IPS-20b (cell line): ENCODE data around the gene LIPN.
"Not testable (repeated sequence)": the region's sequence is repeated elsewhere in the genome, so short reads cannot be mapped to it uniquely, and the experiment has no call there.

Experiments used
- H3K27ac ChIP-seq: one replicate; pipeline ENCODE4 v1.5.1; 2013; ENCODE audit warnings: low read length
- H3K27me3 ChIP-seq: 2 replicates; pipeline ENCODE4 v1.6.1; 2013; ENCODE audit warnings: mild to moderate bottlenecking, low read length, inconsistent platforms; ENCODE audit not compliant: insufficient read depth
- H3K36me3 ChIP-seq: 2 replicates; pipeline ENCODE4 v1.6.1; 2013; ENCODE audit warnings: low read depth, mild to moderate bottlenecking, inconsistent platforms, low read length, moderate library complexity; ENCODE audit not compliant: insufficient read depth
- H3K4me1 ChIP-seq: 2 replicates; pipeline ENCODE4 v1.6.1; 2013; ENCODE audit warnings: mild to moderate bottlenecking, control low read depth, inconsistent platforms, low read length, moderate library complexity; ENCODE audit not compliant: insufficient read depth
- H3K4me3 ChIP-seq: 2 replicates; pipeline ENCODE4 v1.5.1; 2013; ENCODE audit warnings: mild to moderate bottlenecking, low read length, inconsistent platforms
- H3K9ac ChIP-seq: 2 replicates; pipeline ENCODE4 v1.6.1; 2013; ENCODE audit warnings: low read depth, mild to moderate bottlenecking, inconsistent platforms, low read length, moderate library complexity
- H3K9me3 ChIP-seq: 2 replicates; pipeline ENCODE4 v1.6.1; 2013; ENCODE audit warnings: mild to moderate bottlenecking, low read depth, low read length, inconsistent platforms; ENCODE audit not compliant: insufficient read depth

Gene LIPN, protein sequence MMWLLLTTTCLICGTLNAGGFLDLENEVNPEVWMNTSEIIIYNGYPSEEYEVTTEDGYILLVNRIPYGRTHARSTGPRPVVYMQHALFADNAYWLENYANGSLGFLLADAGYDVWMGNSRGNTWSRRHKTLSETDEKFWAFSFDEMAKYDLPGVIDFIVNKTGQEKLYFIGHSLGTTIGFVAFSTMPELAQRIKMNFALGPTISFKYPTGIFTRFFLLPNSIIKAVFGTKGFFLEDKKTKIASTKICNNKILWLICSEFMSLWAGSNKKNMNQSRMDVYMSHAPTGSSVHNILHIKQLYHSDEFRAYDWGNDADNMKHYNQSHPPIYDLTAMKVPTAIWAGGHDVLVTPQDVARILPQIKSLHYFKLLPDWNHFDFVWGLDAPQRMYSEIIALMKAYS

DNA sequence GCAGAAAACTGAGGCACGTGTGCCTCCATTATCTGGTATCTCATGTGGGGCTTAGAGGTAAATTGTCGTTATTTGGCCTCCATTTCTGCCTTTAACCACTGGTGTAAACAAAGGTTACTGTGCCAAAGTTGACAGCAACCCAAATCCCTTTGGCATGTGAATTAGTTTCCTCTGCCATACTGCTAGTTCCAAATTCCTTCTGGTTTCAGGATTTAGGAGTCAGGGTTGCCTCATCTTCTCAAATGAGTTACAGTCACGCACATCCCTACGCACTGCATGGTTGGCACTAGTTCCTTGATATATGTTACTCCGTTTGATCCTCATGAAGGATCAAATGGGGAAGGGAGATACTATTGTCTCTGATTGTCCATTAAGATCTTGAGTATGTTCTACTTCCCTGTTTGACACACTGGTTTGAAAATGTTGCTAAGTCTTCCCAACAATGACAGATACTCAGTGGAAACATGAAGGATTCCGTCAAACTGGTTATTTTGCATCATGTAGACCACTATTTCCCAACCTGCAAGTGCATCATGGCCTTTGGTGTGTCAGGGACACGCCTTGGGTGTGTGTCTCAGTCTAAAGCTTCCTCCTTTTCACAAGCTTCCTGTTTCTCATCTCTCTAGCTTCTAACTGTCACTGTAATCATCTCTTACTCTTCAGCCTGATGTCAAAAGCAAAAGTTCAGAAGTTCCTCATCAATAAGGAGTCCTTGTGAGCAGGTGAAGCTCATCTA, at the start of gene LIPN:
Gene LIPN (plus strand): TSS at position 655 of the 736 bp plus-strand sequence. CDS start 1,386 bp downstream, outside the sequence.
- H3K9ac ChIP-seq, result no peak within 1 kb of the TSS
- H3K4me1 ChIP-seq, result peaks cover 6% of the 10 kb centered on the region; the same call in 1 of the 2 replicates
- no peaks in the 10 kb centered on the region for H3K36me3 ChIP-seq
- no peaks in the 10 kb centered on the region for H3K9me3 ChIP-seq
- no peak within 1 kb of the TSS for H3K27ac ChIP-seq
- no peak within 1 kb of the TSS for H3K4me3 ChIP-seq
- no peaks in the 10 kb centered on the region for H3K27me3 ChIP-seq

DNA sequence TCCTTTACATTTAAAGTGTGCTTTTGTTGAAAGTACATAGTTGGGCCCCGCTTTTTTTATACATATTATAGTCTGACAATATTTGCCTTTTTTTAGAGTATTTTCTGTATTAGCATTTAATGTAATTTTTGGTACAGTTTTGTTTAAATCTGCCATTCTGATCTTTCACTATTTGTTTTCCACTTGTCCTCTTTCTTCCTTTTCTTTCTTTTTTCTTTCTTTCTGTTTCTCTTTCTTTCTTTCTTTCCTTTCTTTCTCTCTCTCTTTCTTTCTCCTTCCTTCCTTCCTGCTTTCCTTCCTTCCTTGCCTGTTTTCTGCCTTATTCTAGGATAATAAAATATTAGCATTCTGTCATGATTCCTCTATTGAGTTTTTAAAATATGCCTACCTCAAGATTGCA, 44.3 kb upstream of the LIPN start:
- H3K27me3 ChIP-seq, result peaks cover 8% of the 10 kb centered on the region; the same call in 1 of the 2 replicates
- H3K9me3 ChIP-seq, result no peaks in the 10 kb centered on the region
- no peak overlapping the region for H3K9ac ChIP-seq
- no peak overlapping the region for H3K4me3 ChIP-seq
- no peaks in the 10 kb centered on the region for H3K4me1 ChIP-seq
- H3K36me3 ChIP-seq, result no peaks in the 10 kb centered on the region
- no peak overlapping the region for H3K27ac ChIP-seq

- Histone ChIP-seq H3K36me3 (no peaks in the 10 kb centered on the region), H3K27ac (no peak overlapping the region), H3K4me3 (no peak overlapping the region), H3K9me3 (no peaks in the 10 kb centered on the region), H3K4me1 (no peaks in the 10 kb centered on the region), H3K27me3 (peaks cover 20% of the 10 kb centered on the region; the same call in 1 of the 2 replicates), H3K9ac (no peak overlapping the region)
These were observed 38.4 kb upstream of the LIPN start for GRCh38 chr10:88721392-88721791.

GRCh38 chr10:88725798-88726197, 34.0 kb upstream of the LIPN start:
- Histone ChIP-seq H3K27me3 (peaks cover 29% of the 10 kb centered on the region; the same call in 1 of the 2 replicates), H3K9ac (no peak overlapping the region), H3K9me3 (no peaks in the 10 kb centered on the region), H3K4me3 (no peak overlapping the region), H3K27ac (no peak overlapping the region), H3K36me3 (no peaks in the 10 kb centered on the region), H3K4me1 (no peaks in the 10 kb centered on the region)

DNA sequence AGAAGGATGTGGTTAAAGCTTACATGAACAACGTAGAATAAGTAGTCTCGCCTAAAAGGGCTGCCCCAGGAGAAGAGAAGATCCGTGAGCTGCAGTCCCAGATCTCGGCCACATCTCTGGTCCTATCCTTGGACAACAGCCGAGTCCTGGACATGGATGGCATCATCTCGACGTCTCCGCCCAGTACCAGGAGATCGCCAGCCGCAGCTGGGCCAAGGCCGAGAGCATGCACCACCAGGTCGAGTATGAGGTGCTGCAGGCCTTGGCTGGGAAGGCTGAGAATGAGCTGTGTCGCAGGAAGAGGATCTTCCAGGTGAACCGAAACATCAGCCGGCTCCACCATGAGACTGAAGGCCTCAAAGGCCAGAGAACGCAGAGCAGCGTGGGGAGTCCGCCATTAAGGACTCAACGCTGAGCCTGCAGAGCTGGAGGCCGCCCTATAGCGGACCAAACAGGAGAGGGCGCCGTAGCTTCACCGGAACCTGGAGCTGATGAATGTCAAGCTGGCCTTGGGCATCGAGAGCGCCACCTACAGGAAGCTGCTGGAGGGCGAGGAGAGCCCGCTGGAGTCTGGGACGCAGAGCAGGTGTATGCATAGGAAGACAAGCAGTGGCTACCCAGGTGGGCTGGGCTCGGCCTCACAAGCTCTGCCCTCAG, 31.6 kb upstream of the LIPN start:
- no peak overlapping the region for H3K4me3 ChIP-seq
- no peak overlapping the region for H3K9ac ChIP-seq
- H3K4me1 ChIP-seq, result no peaks in the 10 kb centered on the region
- no peaks in the 10 kb centered on the region for H3K9me3 ChIP-seq
- no peak overlapping the region for H3K27ac ChIP-seq
- no peaks in the 10 kb centered on the region for H3K36me3 ChIP-seq
- H3K27me3 ChIP-seq, result peaks cover 29% of the 10 kb centered on the region; the same call in 1 of the 2 replicates

GRCh38 chr10:88730864-88731263, 29.0 kb upstream of the LIPN start:
- H3K9me3 ChIP-seq, result no peaks in the 10 kb centered on the region
- no peak overlapping the region for H3K4me3 ChIP-seq
- H3K27ac ChIP-seq, result no peak overlapping the region
- no peaks in the 10 kb centered on the region for H3K36me3 ChIP-seq
- no peaks in the 10 kb centered on the region for H3K4me1 ChIP-seq
- peaks cover 21% of the 10 kb centered on the region; the same call in 1 of the 2 replicates for H3K27me3 ChIP-seq
- no peak overlapping the region for H3K9ac ChIP-seq

DNA sequence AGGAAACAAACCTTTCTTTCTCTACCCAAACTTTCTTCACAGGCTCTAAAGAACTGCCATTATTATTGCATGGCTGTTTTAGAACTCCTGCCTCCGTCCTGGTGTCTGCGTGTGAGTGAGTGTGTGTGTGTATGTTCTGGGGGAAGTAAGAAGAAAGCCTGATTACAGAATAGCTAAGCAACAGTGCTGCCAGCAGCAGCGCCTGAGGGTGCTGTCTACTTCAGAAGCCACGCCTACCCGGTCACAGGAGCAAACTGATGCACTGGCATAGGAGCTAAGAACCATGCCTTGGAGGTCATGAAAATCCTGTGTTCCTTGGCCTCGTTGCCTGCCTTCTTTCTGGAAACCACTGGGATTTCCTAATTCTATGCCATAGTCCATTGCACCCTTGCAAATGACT, 28.5 kb upstream of the LIPN start:
- Histone ChIP-seq H3K27ac (no peak overlapping the region), H3K27me3 (peaks cover 17% of the 10 kb centered on the region; the same call in 1 of the 2 replicates), H3K36me3 (no peaks in the 10 kb centered on the region), H3K9ac (no peak overlapping the region), H3K4me1 (no peaks in the 10 kb centered on the region), H3K9me3 (no peaks in the 10 kb centered on the region), H3K4me3 (no peak overlapping the region)

- Histone ChIP-seq H3K27me3 (0 out of 2 replicates have a peak, but pooled peaks cover under 1% of the 10 kb centered on the region), H3K4me1 (no peaks in the 10 kb centered on the region), H3K4me3 (no peak overlapping the region), H3K36me3 (no peaks in the 10 kb centered on the region), H3K9ac (no peak overlapping the region), H3K9me3 (no peaks in the 10 kb centered on the region), H3K27ac (no peak overlapping the region)
These were observed 26.6 kb upstream of the LIPN start for GRCh38 chr10:88733215-88733614.

- no peaks in the 10 kb centered on the region for H3K36me3 ChIP-seq
- H3K4me3 ChIP-seq, result no peak overlapping the region
- no peak overlapping the region for H3K27ac ChIP-seq
- H3K4me1 ChIP-seq, result no peaks in the 10 kb centered on the region
- no peaks in the 10 kb centered on the region for H3K9me3 ChIP-seq
- no peak overlapping the region for H3K9ac ChIP-seq
- no peaks in the 10 kb centered on the region for H3K27me3 ChIP-seq
These were observed 24.2 kb upstream of the LIPN start for GRCh38 chr10:88735661-88736060.

GRCh38 chr10:88741921-88742320, 17.9 kb upstream of the LIPN start:
- H3K27ac ChIP-seq, H3K4me1 ChIP-seq, H3K4me3 ChIP-seq, H3K9me3 ChIP-seq, H3K27me3 ChIP-seq, H3K9ac ChIP-seq, H3K36me3 ChIP-seq: not testable (repeated sequence)

DNA sequence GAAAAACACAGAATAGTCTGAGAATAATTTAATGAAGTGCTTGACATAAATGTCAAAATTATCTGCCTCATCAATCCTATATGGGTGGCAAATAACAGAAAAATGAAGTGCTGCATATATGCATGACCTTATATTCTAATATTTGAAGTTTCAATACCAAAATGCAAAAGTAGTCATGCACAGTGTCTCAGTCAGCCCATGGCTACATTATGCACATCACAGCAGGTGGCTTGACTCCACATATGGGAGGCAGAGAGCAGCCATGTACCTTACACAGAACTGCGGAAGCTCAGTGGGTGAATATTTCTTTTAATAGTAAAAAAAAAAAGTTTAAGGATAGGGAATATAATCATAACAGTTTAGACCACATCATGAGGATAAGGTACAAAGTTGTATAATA, 17.4 kb upstream of the LIPN start:
- Histone ChIP-seq H3K27ac (no peak overlapping the region), H3K36me3 (no peaks in the 10 kb centered on the region), H3K4me1 (no peaks in the 10 kb centered on the region), H3K9me3 (no peaks in the 10 kb centered on the region), H3K9ac (no peak overlapping the region), H3K27me3 (no peaks in the 10 kb centered on the region), H3K4me3 (no peak overlapping the region)
